Thymus (tissue), 11 donors: ENCODE data around the gene CBFA2T2. TPM values are rescaled to one million over a fixed set of nuclear protein-coding genes. Genes with fewer than 3 reads are reported as not detected.
A peak's percentile ranks its signal among the peaks of the same experiment; 100 is the strongest.
"Not testable (repeated sequence)": the region's sequence is repeated elsewhere in the genome, so short reads cannot be mapped to it uniquely, and the experiment has no call there.

Source experiments
- DNase-seq, 9 donors: peaks; one replicate each; pipeline ENCODE4 v3.0.0-alpha.2; 2013; ENCODE audit warnings: low spot score in 9 of 9, low read depth in 6 of 9, missing footprints in 1 of 9
- H3K27ac ChIP-seq, 2 donors: one replicate each; pipeline ENCODE4 v1.5.1; 2013; ENCODE audit warnings: control low read depth in 1 of 2, low read depth in 1 of 2, low read length in 1 of 2, mild to moderate bottlenecking in 1 of 2, moderate library complexity in 1 of 2
- H3K27me3 ChIP-seq, 2 donors: one replicate each; pipeline ENCODE4 v1.5.1; 2013; ENCODE audit warnings: low read length in 1 of 2; ENCODE audit not compliant: control insufficient read depth in 2 of 2, insufficient read depth in 1 of 2
- H3K36me3 ChIP-seq, 2 donors: one replicate each; pipeline ENCODE4 v1.5.1; 2013; ENCODE audit warnings: low read length in 1 of 2, mild to moderate bottlenecking in 1 of 2, moderate library complexity in 1 of 2; ENCODE audit not compliant: control insufficient read depth in 2 of 2, insufficient read depth in 2 of 2
- H3K4me1 ChIP-seq, 2 donors: one replicate each; pipeline ENCODE4 v1.5.1; 2013; ENCODE audit warnings: low read length in 2 of 2; ENCODE audit not compliant: control insufficient read depth in 2 of 2, insufficient read depth in 2 of 2
- H3K4me3 ChIP-seq, 2 donors: one replicate each; pipeline ENCODE4 v1.5.1; 2013; ENCODE audit warnings: low read length in 2 of 2, control low read depth in 1 of 2, mild to moderate bottlenecking in 1 of 2
- H3K9me3 ChIP-seq, 2 donors: one replicate each; pipeline ENCODE4 v1.5.1; 2013; ENCODE audit warnings: low read length in 1 of 2, mild to moderate bottlenecking in 1 of 2; ENCODE audit not compliant: control insufficient read depth in 2 of 2, insufficient read depth in 1 of 2
- WGBS: extraction: QIAGEN DNeasy Blood & Tissue Kit; methylation state at CpG from one replicate; pipeline ENCODE4 v1.1.7; 2013; 5-methylcytosine and 5-hydroxymethylcytosine counted together
- polyA plus RNA-seq: library from polyadenylated mRNA; stranded (reverse); fragments of 200-250 nt; gene quantifications from one replicate; pipeline ENCODE4 v1.2.3, GENCODE V29; 2013
- total RNA-seq: library from RNA; stranded (reverse); fragments of 120-200 nt; gene quantifications from one replicate; pipeline ENCODE4 v1.2.4, GENCODE V29; 2013
- donor health status: healthy.

The CBFA2T2 gene
- total and polyA plus RNA-seq, 2 donors, result 6.4 to 9.1 TPM

- no peaks in the 10 kb centered on the region for H3K9me3 ChIP-seq
- 95% methylated on average over 7 of the region's 7 CpGs for WGBS
- no peak for DNase-seq
- peaks cover 0 to 3% of the 10 kb centered on the region in 2 donors for H3K4me1 ChIP-seq
- no peak overlapping the region for H3K27ac ChIP-seq
- H3K36me3 ChIP-seq, result no peaks in the 10 kb centered on the region
- peaks cover 0 to 7% of the 10 kb centered on the region in 2 donors for H3K27me3 ChIP-seq
- H3K4me3 ChIP-seq, result no peak overlapping the region
These were observed 12.3 kb upstream of the CBFA2T2 start for GRCh38 chr20:33477386-33478234.

GRCh38 chr20:33480048-33480447 is 9.8 kb upstream of the CBFA2T2 start:
- H3K27me3 ChIP-seq, result peaks cover 0 to 5% of the 10 kb centered on the region in 2 donors
- H3K27ac ChIP-seq, result no peak overlapping the region
- no peak overlapping the region for H3K4me3 ChIP-seq
- no peaks in the 10 kb centered on the region for H3K9me3 ChIP-seq
- DNase-seq, result no peak
- peaks cover 0 to 3% of the 10 kb centered on the region in 2 donors for H3K4me1 ChIP-seq
- 97% methylated on average over 5 of the region's 5 CpGs for WGBS
- no peaks in the 10 kb centered on the region for H3K36me3 ChIP-seq

- Histone ChIP-seq H3K36me3 (no peaks in the 10 kb centered on the region), H3K4me3 (no peak overlapping the region), H3K9me3 (no peaks in the 10 kb centered on the region), H3K4me1 (peaks cover 0 to 3% of the 10 kb centered on the region in 2 donors), H3K27me3 (no peaks in the 10 kb centered on the region), H3K27ac (no peak overlapping the region)
- 99% methylated on average over 8 of the region's 8 CpGs for WGBS
- DNase-seq, result no peak
These were observed 8.4 kb upstream of the CBFA2T2 start for GRCh38 chr20:33481431-33481941.

- Histone ChIP-seq H3K9me3 (no peaks in the 10 kb centered on the region), H3K27me3 (no peaks in the 10 kb centered on the region), H3K27ac (no peak overlapping the region), H3K4me1 (no peaks in the 10 kb centered on the region), H3K4me3 (no peak overlapping the region), H3K36me3 (no peaks in the 10 kb centered on the region)
- 99% methylated on average over 6 of the region's 6 CpGs for WGBS
- no peak for DNase-seq
These were observed 7.3 kb upstream of the CBFA2T2 start for GRCh38 chr20:33482581-33482980.

- not testable (repeated sequence) for H3K27me3 ChIP-seq, H3K4me1 ChIP-seq, DNase-seq, H3K9me3 ChIP-seq, H3K27ac ChIP-seq, H3K4me3 ChIP-seq, H3K36me3 ChIP-seq
- 96% methylated on average over 5 of the region's 5 CpGs for whole genome bisulfite sequencing
These were observed 6.7 kb upstream of the CBFA2T2 start for GRCh38 chr20:33483186-33483585.

- no peaks in the 10 kb centered on the region for H3K27me3 ChIP-seq
- H3K4me3 ChIP-seq, result no peak overlapping the region
- no peak for DNase-seq
- WGBS, result 99% methylated on average over 10 of the region's 10 CpGs
- peaks cover 2 to 12% of the 10 kb centered on the region in 2 donors for H3K4me1 ChIP-seq
- no peaks in the 10 kb centered on the region for H3K9me3 ChIP-seq
- no peak overlapping the region for H3K27ac ChIP-seq
- no peaks in the 10 kb centered on the region for H3K36me3 ChIP-seq
These were observed 1.7 kb upstream of the CBFA2T2 start for GRCh38 chr20:33488201-33488600.

GRCh38 chr20:33488661-33489494 is 1.0 kb upstream of the CBFA2T2 start:
- not testable (repeated sequence) for H3K27me3 ChIP-seq, H3K9me3 ChIP-seq, H3K36me3 ChIP-seq, DNase-seq
- WGBS, result 97% methylated on average over 32 of the region's 32 CpGs
- H3K27ac ChIP-seq, result peak overlapping the region in 1 of 2 donors; percentile 90
- peak overlapping the region; percentile 69 to 82 for H3K4me3 ChIP-seq
- H3K4me1 ChIP-seq, result peaks cover 2 to 12% of the 10 kb centered on the region in 2 donors

GRCh38 chr20:33489495-33490022 is 337 bp upstream of the CBFA2T2 start:
- DNase-seq, result peak; percentile 81 to 97 (median 93)
- Histone ChIP-seq H3K9me3 (no peaks in the 10 kb centered on the region), H3K36me3 (peaks cover 0 to 6% of the 10 kb centered on the region in 2 donors), H3K27me3 (no peaks in the 10 kb centered on the region), H3K4me3 (peak overlapping the region; percentile 69 to 82), H3K27ac (peak overlapping the region; percentile 81 to 90), H3K4me1 (peaks cover 2 to 12% of the 10 kb centered on the region in 2 donors)
- 4% methylated on average over 36 of the region's 36 CpGs for WGBS
